Suppressor macrophage (primary cell): ENCODE measurements around the gene PLPP7.

Source experiments
- DNase-seq, 4 experiments: peaks; one replicate each; pipeline ENCODE4 v3.0.0-alpha.2; 2020 to 2022

The PLPP7 gene

GRCh38 chr9:131281119-131281965, 8.2 kb upstream of the PLPP7 start:
- DNase-seq: no peak

DNA sequence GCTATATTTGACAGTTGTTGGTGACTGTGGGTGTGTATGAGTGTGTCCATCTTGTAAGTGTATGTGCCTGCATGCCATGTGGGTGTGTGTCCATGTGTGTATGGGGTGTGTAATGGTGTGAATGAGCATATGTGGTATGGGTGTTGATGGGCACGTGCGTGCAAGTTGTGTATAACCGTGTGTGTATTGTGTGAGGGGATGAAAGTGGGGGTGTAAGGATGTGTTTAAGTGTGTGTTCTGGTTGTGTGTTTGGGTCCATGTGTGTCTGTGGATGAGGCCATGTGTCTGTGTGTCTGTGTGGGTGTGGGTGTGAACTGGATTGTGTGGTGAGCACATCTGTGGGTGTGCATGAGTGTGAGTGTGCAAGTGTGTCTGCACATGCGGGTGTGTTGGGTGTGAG, 7.3 kb upstream of the PLPP7 start:
- no peak for DNase-seq

DNA sequence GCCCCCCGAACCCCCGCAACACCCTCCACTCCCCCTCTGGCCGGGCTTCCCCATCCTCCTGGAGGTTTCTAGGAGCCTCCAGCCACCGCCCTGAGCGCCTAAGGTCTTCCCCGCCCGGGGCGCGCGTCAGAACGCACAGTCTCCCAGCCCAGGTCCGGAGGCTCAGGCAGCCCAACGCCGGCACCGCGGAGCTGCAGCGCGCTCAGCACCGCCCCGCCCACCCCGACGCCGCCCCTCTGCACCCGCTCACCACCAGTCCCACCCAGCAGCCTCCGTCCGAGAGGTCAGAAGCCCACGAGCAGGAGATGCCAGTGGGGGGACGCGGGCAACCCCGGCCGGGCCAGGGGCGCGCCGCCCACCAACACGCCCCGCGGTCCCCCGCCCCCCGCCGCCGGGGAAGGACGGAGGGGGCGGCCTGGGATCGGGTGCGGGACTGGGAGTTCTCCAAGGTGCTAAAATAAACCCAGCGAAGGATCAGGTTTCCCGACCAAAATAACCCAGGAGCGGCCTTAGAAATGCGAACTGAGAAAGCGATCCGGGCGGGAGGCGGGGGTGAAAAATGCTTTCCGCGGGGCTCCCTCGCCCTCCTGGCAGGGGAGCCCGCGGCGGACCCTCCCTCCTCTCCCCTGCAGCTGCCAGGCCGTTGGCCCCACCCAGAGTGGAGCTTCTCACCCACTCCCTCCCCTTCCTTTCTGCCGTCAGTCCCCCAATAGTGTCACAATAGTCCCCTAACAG, 6.7 kb upstream of the PLPP7 start:
- peak in 3 of 4 experiments; percentile 15 to 62 (median 37) for DNase-seq

DNA sequence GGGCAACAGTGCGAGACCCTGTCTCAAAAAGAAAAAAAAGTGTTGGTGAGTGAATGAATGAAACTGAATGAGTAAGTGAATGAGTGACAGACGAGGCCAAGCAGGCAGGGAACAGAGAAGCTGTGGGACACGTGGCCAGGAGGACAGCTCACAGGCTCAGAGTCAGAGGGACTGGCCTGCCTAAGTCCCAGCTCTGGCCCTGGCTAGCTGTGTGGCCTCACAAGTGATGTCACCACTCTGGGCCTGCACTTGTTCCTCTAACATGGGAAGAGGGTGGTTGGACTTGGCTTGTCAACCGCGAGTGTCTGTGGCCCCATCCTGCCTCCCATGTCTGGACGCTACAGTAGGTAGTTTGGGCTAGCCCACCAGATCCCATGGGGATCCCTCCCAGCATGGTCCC, 4.7 kb upstream of the PLPP7 start:
- DNase-seq: peak in 3 of 4 experiments; percentile 43 to 55 (median 53)

- no peak for DNase-seq
Observed at GRCh38 chr9:131287359-131287758, 2.2 kb upstream of the PLPP7 start.

DNA sequence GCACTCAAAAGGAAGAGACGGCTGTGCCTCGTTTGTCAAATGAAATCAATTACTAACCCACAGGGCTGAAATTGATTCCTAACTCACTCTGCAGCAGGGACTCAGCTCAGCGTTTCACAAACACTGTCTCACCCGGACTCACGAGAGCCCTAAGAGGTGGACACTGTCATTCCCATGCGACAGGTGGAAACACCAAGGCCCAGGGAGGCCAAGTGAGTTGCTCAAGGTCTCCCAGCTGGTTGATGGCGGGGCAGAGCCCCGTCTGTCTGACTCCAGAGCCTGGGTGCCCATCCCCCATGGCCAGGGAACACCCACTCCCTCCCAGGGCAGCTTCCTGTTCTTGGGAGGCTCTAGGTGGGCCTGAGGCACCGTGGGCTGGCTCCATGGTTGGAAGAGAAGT, 1.3 kb upstream of the PLPP7 start:
- no peak for DNase-seq

DNA sequence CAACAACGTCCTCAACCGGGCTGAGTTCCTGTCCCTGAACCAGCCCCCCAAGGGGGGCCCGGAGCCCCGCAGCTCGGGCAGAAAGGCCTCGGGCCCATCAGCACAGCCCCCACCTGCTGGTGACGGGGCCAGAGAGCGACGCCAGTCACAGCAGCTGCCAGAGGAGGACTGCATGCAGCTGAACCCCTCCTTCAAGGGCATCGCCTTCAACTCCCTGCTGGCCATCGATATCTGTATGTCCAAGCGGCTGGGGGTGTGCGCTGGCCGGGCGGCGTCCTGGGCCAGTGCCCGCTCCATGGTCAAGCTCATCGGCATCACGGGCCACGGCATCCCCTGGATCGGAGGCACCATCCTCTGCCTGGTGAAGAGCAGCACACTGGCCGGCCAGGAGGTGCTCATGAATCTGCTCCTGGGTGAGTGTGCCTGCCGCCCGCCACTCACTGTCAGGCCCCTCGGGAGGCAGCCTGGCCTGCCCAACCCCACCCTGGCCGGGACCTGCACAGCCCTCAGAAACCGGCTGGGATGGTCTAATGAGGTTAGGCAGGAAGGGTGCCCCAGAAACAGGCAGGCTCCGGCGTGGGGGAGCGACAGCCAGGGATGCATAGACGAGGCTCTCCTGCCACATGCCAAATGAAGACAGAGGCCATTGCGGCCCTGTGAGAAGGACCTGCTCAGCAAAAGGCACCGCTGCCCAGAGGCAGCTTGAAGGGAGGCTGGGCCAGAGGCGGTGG, 678 bp downstream of the PLPP7 start:
- no peak for DNase-seq

- DNase-seq: no peak
Observed at GRCh38 chr9:131290767-131291370, 1.3 kb downstream of the PLPP7 start.

- DNase-seq: no peak
Observed at GRCh38 chr9:131291795-131292315, 2.3 kb downstream of the PLPP7 start.

GRCh38 chr9:131292937-131293336, 3.4 kb downstream of the PLPP7 start:
- DNase-seq: no peak

- no peak for DNase-seq
Observed at GRCh38 chr9:131296460-131296859, 6.9 kb downstream of the PLPP7 start.

DNA sequence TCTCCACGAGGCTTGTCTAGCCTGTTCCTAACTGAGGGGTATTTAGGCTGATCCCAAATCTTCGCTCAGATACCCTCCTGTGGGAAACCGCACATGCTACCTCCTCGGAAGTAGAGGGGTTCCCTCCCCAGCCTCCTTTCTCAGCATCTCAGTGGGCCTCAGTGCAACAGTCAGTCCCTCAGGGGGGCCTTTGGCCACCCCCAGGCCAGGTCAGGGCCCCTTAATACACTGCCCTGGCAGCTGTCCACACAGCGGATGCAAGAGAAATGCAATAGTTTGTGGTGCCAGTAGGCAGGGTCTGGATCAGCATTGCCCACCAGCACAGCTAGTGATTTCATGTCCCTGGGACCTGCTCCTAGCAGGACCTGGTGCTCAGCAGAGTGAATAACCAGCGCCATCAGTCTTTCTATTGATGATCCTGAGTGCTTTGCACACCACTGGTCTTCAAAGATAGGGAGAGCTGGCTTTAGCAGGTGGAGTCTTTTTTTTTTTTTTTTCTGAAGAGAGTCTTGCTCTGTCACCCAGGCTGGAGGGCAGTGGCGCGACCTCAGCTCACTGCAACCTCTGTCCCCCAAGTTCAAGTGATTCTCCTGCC, 7.5 kb downstream of the PLPP7 start:
- no peak for DNase-seq

GRCh38 chr9:131297903-131298302, 8.4 kb downstream of the PLPP7 start:
- DNase-seq: no peak

DNA sequence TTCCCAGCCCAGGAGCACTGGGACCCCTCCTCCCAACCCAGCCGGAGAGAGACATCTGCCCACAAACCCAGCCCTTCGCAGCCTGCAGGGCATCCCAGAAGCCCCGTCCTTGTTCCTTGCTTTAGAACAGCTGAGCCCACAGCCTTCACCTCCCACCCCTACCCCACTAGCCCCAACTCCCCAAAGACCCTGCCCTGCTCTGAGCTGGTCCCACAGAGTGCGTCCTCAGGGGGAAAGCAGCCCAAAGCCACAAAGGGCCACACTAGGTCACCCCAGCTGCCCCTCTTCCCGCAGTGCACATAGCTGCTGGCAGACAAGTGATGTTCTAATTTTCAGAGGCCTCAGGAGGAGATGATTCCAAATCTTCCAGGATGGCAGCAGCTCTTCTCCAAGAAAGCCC, 8.8 kb downstream of the PLPP7 start:
- no peak for DNase-seq

GRCh38 chr9:131298816-131299215, 9.3 kb downstream of the PLPP7 start:
- no peak for DNase-seq

- no peak for DNase-seq
Observed at GRCh38 chr9:131299346-131299960, 9.9 kb downstream of the PLPP7 start.

DNA sequence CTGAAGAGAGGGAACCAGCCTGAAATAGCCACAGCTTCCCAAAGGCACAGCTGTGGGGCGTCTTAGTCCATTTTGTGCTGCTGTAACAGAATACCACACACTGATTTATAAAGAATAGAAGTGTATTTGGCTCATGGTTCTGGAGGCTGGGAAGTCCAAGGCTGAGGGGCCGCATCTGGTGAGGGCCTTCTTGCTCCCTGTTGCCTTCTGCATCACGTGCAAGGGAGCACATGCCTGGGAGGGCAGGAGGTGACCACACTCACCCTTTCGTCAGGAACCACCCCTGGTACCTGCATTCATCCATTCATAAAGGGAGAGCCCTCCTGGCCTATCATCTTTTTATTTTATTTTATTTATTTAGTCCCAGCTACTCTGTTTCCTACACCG, 10.4 kb downstream of the PLPP7 start:
- DNase-seq: no peak

- DNase-seq: no peak
Observed at GRCh38 chr9:131300444-131300843, 10.9 kb downstream of the PLPP7 start.

DNA sequence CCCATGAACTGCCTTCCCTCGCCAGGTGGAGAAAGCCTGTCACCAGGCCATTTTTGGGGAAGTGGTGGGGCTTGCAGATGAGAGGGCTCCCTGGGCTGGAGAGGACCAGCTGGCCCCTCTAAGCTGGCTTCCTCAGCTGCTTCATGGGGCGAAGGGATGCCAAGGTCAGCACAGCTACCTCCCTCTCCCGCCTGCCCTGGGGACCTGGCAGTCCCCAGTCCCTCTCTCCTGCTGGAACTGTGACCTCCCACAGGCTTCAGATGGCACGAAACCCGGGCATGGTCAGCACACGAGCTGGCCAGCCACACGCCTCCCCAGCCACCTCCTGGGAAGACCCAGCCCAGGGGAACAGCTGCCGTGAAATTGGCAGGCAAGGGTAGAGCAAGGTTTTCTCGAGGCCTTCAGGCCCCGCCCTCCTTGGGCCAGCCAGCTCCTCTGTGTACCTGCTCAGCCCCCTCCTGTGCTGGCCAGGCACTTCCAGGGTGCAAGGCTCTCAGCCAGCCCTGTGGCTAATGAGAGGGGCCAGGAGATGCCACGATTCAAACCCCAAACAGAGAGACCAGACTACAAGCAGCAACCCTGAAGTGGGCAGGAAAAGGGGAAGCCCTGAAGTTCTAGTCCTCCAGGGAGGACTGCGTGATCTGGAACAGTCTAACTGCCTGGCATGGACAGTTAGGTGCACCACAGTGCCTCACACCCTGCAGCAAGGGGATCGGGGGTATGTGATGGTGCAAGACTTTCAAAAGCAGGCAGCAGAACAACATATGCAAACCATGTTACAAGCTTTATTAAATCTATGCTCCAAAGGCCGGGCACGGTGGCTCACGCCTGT, 12.9 kb downstream of the PLPP7 start:
- DNase-seq: no peak

- DNase-seq: no peak
Observed at GRCh38 chr9:131303381-131304321, 14.1 kb downstream of the PLPP7 start.
